Tibial artery (tissue), 4 donors: ENCODE measurements around the gene SERPINA1.

Experiments used
- DNase-seq, 2 donors: peaks; one replicate each; pipeline ENCODE4 v3.0.0-alpha.2; 2019
- H3K27ac ChIP-seq, 2 donors: fragments of 200-600 bp; sonication (generic) in 1 of 2; 1 replicate in 1 of 2; 2 replicates in 1 of 2; pipeline ENCODE4 v1.5.1; 2018 to 2019; ENCODE audit warnings: mild to moderate bottlenecking in 1 of 2
- H3K27me3 ChIP-seq, 2 donors: fragments of 200-600 bp; sonication (generic) in 1 of 2; one replicate each; pipeline versions ENCODE4 v1.5.1 to v1.6.0; 2016 to 2019
- H3K36me3 ChIP-seq, 3 donors: fragments of 200-600 bp; sonication (generic) in 2 of 3; one replicate each; pipeline ENCODE4 v1.5.1; 2016 to 2019; ENCODE audit warnings: mild to moderate bottlenecking in 2 of 3
- H3K4me1 ChIP-seq, 4 donors: fragments of 200-600 bp; sonication (generic) in 2 of 4; 1 replicate in 3 of 4; 2 replicates in 1 of 4; pipeline ENCODE4 v1.5.1; 2016 to 2019
- H3K4me3 ChIP-seq, 2 donors: fragments of 200-600 bp; sonication (generic) in 1 of 2; 1 replicate in 1 of 2; 2 replicates in 1 of 2; pipeline ENCODE4 v1.5.1; 2018 to 2019; ENCODE audit warnings: mild to moderate bottlenecking in 2 of 2
- H3K9me3 ChIP-seq, 3 donors: fragments of 200-600 bp; sonication (generic) in 1 of 3; one replicate each; pipeline ENCODE4 v1.5.1; 2016 to 2019
- CTCF ChIP-seq, 2 experiments: fragments of 200-600 bp in 1 of 2; fragments of 450-650 bp in 1 of 2; IDR thresholded peaks; one replicate each; pipeline ENCODE4 v1.5.1; 2017 to 2019; ENCODE audit warnings: antibody characterized with exemption in 2 of 2, mild to moderate bottlenecking in 1 of 2, moderate library complexity in 1 of 2
- intact Hi-C: fragments of 100-400 bp; cut with DNase I; formaldehyde crosslinking; loops from one replicate; pipeline ENCODE4 v1.15.0; 2023; ENCODE audit warnings: low total_unique reads

Gene SERPINA1

GRCh38 chr14:94385553-94386057, 2.8 kb downstream of the SERPINA1 start:
- H3K27me3 ChIP-seq: no peaks in the 10 kb centered on the region
- H3K27ac ChIP-seq: no peak overlapping the region
- no peaks in the 10 kb centered on the region for H3K36me3 ChIP-seq
- H3K4me3 ChIP-seq: no peak overlapping the region
- H3K4me1 ChIP-seq: peaks cover 0 to 10% (median 5%) of the 10 kb centered on the region in 4 donors
- no peak for TF ChIP-seq CTCF (IDR thresholded peaks at IDR 0.05)
- no peak for DNase-seq
- H3K9me3 ChIP-seq: no peaks in the 10 kb centered on the region
- intact Hi-C loops: no loop called here

- no peak overlapping the region for H3K4me3 ChIP-seq
- H3K9me3 ChIP-seq: no peaks in the 10 kb centered on the region
- H3K27me3 ChIP-seq: no peaks in the 10 kb centered on the region
- H3K27ac ChIP-seq: peak overlapping the region in 1 of 2 donors; percentile 15
- intact Hi-C loops: no loop called here
- H3K36me3 ChIP-seq: no peaks in the 10 kb centered on the region
- TF ChIP-seq CTCF (IDR thresholded peaks at IDR 0.05): no peak
- H3K4me1 ChIP-seq: peaks cover 0 to 10% (median 3%) of the 10 kb centered on the region in 4 donors
- no peak for DNase-seq
Measured at GRCh38 chr14:94384342-94384741, 4.1 kb downstream of the SERPINA1 start.

GRCh38 chr14:94383777-94384176, 4.6 kb downstream of the SERPINA1 start:
- peaks cover 0 to 10% (median 3%) of the 10 kb centered on the region in 4 donors for H3K4me1 ChIP-seq
- no peaks in the 10 kb centered on the region for H3K36me3 ChIP-seq
- DNase-seq: no peak
- H3K9me3 ChIP-seq: no peaks in the 10 kb centered on the region
- H3K27me3 ChIP-seq: no peaks in the 10 kb centered on the region
- intact Hi-C loops: no loop called here
- no peak overlapping the region for H3K4me3 ChIP-seq
- no peak for TF ChIP-seq CTCF (IDR thresholded peaks at IDR 0.05)
- H3K27ac ChIP-seq: no peak overlapping the region

GRCh38 chr14:94382716-94383596, 5.4 kb downstream of the SERPINA1 start:
- H3K9me3 ChIP-seq: no peaks in the 10 kb centered on the region
- no peak for DNase-seq
- no peak overlapping the region for H3K4me3 ChIP-seq
- H3K27ac ChIP-seq: no peak overlapping the region
- H3K36me3 ChIP-seq: no peaks in the 10 kb centered on the region
- intact Hi-C loops: no loop called here
- H3K4me1 ChIP-seq: peaks cover 0 to 10% (median 3%) of the 10 kb centered on the region in 4 donors
- H3K27me3 ChIP-seq: peaks cover 0 to under 1% of the 10 kb centered on the region in 2 donors
- no peak for TF ChIP-seq CTCF (IDR thresholded peaks at IDR 0.05)

- H3K36me3 ChIP-seq: no peaks in the 10 kb centered on the region
- no peak for TF ChIP-seq CTCF (IDR thresholded peaks at IDR 0.05)
- H3K27me3 ChIP-seq: peaks cover 0 to 3% of the 10 kb centered on the region in 2 donors
- no peaks in the 10 kb centered on the region for H3K9me3 ChIP-seq
- H3K4me3 ChIP-seq: no peak overlapping the region
- peaks cover 0 to 10% (median 3%) of the 10 kb centered on the region in 4 donors for H3K4me1 ChIP-seq
- no peak overlapping the region for H3K27ac ChIP-seq
- no peak for DNase-seq
- intact Hi-C loops: no loop called here
Measured at GRCh38 chr14:94382099-94382715, 6.2 kb downstream of the SERPINA1 start.
